ENCODE results near the gene CRHR1. TPM values are rescaled to one million over a fixed set of nuclear protein-coding genes. Genes with fewer than 3 reads are reported as not detected.
A peak's percentile ranks its signal among the peaks of the same experiment; 100 is the strongest.

CRHR1 gene
- total RNA-seq, 2 experiments from 2014 or later, result not detected

GRCh38 chr17:45821147-45821546, 37.0 kb downstream of the CRHR1 start:
- H3K36me3 Mint-ChIP-seq (ENCODE audit: low read depth), result no peaks in the 10 kb centered on the region
- H3K4me1 Mint-ChIP-seq (ENCODE audit: low read depth), result no peaks in the 10 kb centered on the region
- ATAC-seq (ENCODE audit: poor library complexity) (no peak), DNase-seq (no peak)
- Histone ChIP-seq H3K9me3 (ENCODE audit: control insufficient read depth in 1 of 2, insufficient read depth in 1 of 2, low read length in 2 of 2) (no peaks in the 10 kb centered on the region), H3K36me3 (ENCODE audit: insufficient read depth, low read length) (no peaks in the 10 kb centered on the region), H3K4me1 (ENCODE audit: insufficient read depth, low read length) (peaks cover 10% of the 10 kb centered on the region), H3K27me3 (ENCODE audit: control insufficient read depth in 1 of 2, insufficient read depth in 2 of 2, low read length in 2 of 2) (no peaks in the 10 kb centered on the region), H3K4me3 (ENCODE audit: low read length) (no peak overlapping the region), H3K27ac (ENCODE audit: low read depth in 1 of 2, low read length in 2 of 2) (no peak overlapping the region)
- no peak overlapping the region for H3K4me3 Mint-ChIP-seq
- ChIA-PET POLR2A (no interaction called here), CTCF (no interaction called here)
- no peaks in the 10 kb centered on the region for H3K9me3 Mint-ChIP-seq
- peaks cover 5% of the 10 kb centered on the region for H3K27me3 Mint-ChIP-seq
- no peak for TF ChIP-seq CTCF (IDR thresholded peaks at IDR 0.05)
- intact Hi-C loops (cut with DNase I, micrococcal nuclease), result no loop called here
- H3K27ac Mint-ChIP-seq, result no peak overlapping the region

- POLR2A ChIA-PET, result no interaction called here
- H3K4me3 Mint-ChIP-seq, result no peak overlapping the region
- H3K36me3 Mint-ChIP-seq (ENCODE audit: low read depth), result no peaks in the 10 kb centered on the region
Measured at GRCh38 chr17:45823598-45823997, 39.5 kb downstream of the CRHR1 start.

GRCh38 chr17:45824475-45824874, 40.4 kb downstream of the CRHR1 start:
- H3K4me3 Mint-ChIP-seq, result no peak overlapping the region
- Histone ChIP-seq H3K27me3 (ENCODE audit: control insufficient read depth in 1 of 2, insufficient read depth in 2 of 2, low read length in 2 of 2) (no peaks in the 10 kb centered on the region), H3K4me1 (ENCODE audit: insufficient read depth, low read length) (peaks cover 10% of the 10 kb centered on the region), H3K36me3 (ENCODE audit: insufficient read depth, low read length) (no peaks in the 10 kb centered on the region), H3K4me3 (ENCODE audit: low read length) (no peak overlapping the region), H3K27ac (ENCODE audit: low read depth in 1 of 2, low read length in 2 of 2) (no peak overlapping the region), H3K9me3 (ENCODE audit: control insufficient read depth in 1 of 2, insufficient read depth in 1 of 2, low read length in 2 of 2) (no peaks in the 10 kb centered on the region)
- peaks cover 5% of the 10 kb centered on the region for H3K27me3 Mint-ChIP-seq
- intact Hi-C loops (cut with DNase I, micrococcal nuclease), result no loop called here
- TF ChIP-seq CTCF (IDR thresholded peaks at IDR 0.05), result no peak
- no peaks in the 10 kb centered on the region for H3K36me3 Mint-ChIP-seq (ENCODE audit: low read depth)
- H3K9me3 Mint-ChIP-seq, result no peaks in the 10 kb centered on the region
- peaks cover 8% of the 10 kb centered on the region for H3K4me1 Mint-ChIP-seq (ENCODE audit: low read depth)
- POLR2A ChIA-PET, result no interaction called here
- DNase-seq (no peak), ATAC-seq (ENCODE audit: poor library complexity) (no peak)
- CTCF ChIA-PET, result no interaction called here
- H3K27ac Mint-ChIP-seq, result no peak overlapping the region

More at GRCh38 chr17:45823598-45823997, 39.5 kb downstream of the CRHR1 start:
- intact Hi-C loops (cut with DNase I, micrococcal nuclease), result no loop called here
- no peaks in the 10 kb centered on the region for H3K9me3 Mint-ChIP-seq
- no peaks in the 10 kb centered on the region for H3K36me3 ChIP-seq (ENCODE audit: insufficient read depth, low read length)
- peak; percentile 65 for ATAC-seq (ENCODE audit: poor library complexity)
- H3K4me3 ChIP-seq (ENCODE audit: low read length), result no peak overlapping the region
- peaks cover 6% of the 10 kb centered on the region for H3K4me1 Mint-ChIP-seq (ENCODE audit: low read depth)
- no peaks in the 10 kb centered on the region for H3K9me3 ChIP-seq (ENCODE audit: control insufficient read depth in 1 of 2, insufficient read depth in 1 of 2, low read length in 2 of 2)
- no peak overlapping the region for H3K27ac Mint-ChIP-seq
- CTCF ChIA-PET, result interaction anchor here (1.2 kb wide), 1 partner anchor 8 kb away, joined by 5 read pairs; no protein-coding TSS in a partner anchor
- DNase-seq, result peak in 10 of 14 experiments; percentile 3 to 50 (median 26)
- peaks cover 5% of the 10 kb centered on the region for H3K27me3 Mint-ChIP-seq
- H3K4me1 ChIP-seq (ENCODE audit: insufficient read depth, low read length), result peaks cover 10% of the 10 kb centered on the region
- H3K27ac ChIP-seq (ENCODE audit: low read depth in 1 of 2, low read length in 2 of 2), result no peak overlapping the region
- no peak for TF ChIP-seq CTCF (IDR thresholded peaks at IDR 0.05)
- no peaks in the 10 kb centered on the region for H3K27me3 ChIP-seq (ENCODE audit: control insufficient read depth in 1 of 2, insufficient read depth in 2 of 2, low read length in 2 of 2)

Measured in CD4-positive, alpha-beta T cell (primary cell).